ENCODE data around the gene OXSM. TPM values are rescaled to one million over a fixed set of nuclear protein-coding genes. Genes with fewer than 3 reads are reported as not detected.

Gene OXSM
- total RNA-seq, 1 experiment from 2014 or later = 0.28 TPM

GRCh38 chr3:25817107-25817506 lies 27.2 kb downstream of the OXSM start:
- Histone ChIP-seq H3K9me3 (ENCODE audit: control insufficient read depth, insufficient read depth, low read depth, low read length) (no peaks in the 10 kb centered on the region), H3K27ac (ENCODE audit: low read length) (no peak overlapping the region), H3K4me3 (ENCODE audit: low read depth in 2 of 2, low read length in 2 of 2) (no peak overlapping the region), H3K27me3 (ENCODE audit: control insufficient read depth, insufficient read depth, low read length) (no peaks in the 10 kb centered on the region), H3K4me1 (ENCODE audit: control insufficient read depth, insufficient read depth, low read length) (no peaks in the 10 kb centered on the region), H3K36me3 (ENCODE audit: control insufficient read depth, insufficient read depth, low read length) (no peaks in the 10 kb centered on the region)
- ChIA-PET POLR2A (no interaction called here), CTCF (no interaction called here)
- TF ChIP-seq POLR2AphosphoS5 (IDR thresholded peaks at IDR 0.05; ENCODE audit: low read depth, low read length) (no peak), REST (IDR thresholded peaks at IDR 0.05; ENCODE audit: insufficient read depth in 1 of 2, low read depth in 2 of 2, low read length in 1 of 2) (no peak), TCF7L2 (IDR thresholded peaks at IDR 0.05; ENCODE audit: low read depth, low read length) (no peak), SIN3A (IDR thresholded peaks at IDR 0.05; ENCODE audit: borderline replicate concordance, insufficient read depth, low read depth, low read length) (no peak)
- no TSS peak for BruUV-seq (replicated peaks)
- in situ Hi-C loops (cut with HindIII; ENCODE audit: low pct_unique_long_range_greater_than_20kb, low sequenced_read_pairs) = no loop called here
- intact Hi-C loops (cut with micrococcal nuclease; ENCODE audit: unreplicated experiment) = no loop called here
- ATAC-seq (no peak), DNase-seq (ENCODE audit: low read depth, low spot score) (no peak)

- ATAC-seq = no peak
- Histone ChIP-seq H3K27me3 (ENCODE audit: control insufficient read depth, insufficient read depth, low read length) (no peaks in the 10 kb centered on the region), H3K4me1 (ENCODE audit: control insufficient read depth, insufficient read depth, low read length) (no peaks in the 10 kb centered on the region), H3K27ac (ENCODE audit: low read length) (no peak overlapping the region), H3K4me3 (ENCODE audit: low read depth in 2 of 2, low read length in 2 of 2) (no peak overlapping the region), H3K9me3 (ENCODE audit: control insufficient read depth, insufficient read depth, low read depth, low read length) (no peaks in the 10 kb centered on the region), H3K36me3 (ENCODE audit: control insufficient read depth, insufficient read depth, low read length) (no peaks in the 10 kb centered on the region)
- POLR2A ChIA-PET = no interaction called here
- intact Hi-C loops (cut with micrococcal nuclease; ENCODE audit: unreplicated experiment) = no loop called here
- CTCF ChIA-PET = no interaction called here
- TF ChIP-seq CTCF (IDR thresholded peaks at IDR 0.05) = no peak
- TF ChIP-seq POLR2AphosphoS5 (IDR thresholded peaks at IDR 0.05; ENCODE audit: low read depth, low read length) = no peak
- TF ChIP-seq SIN3A (IDR thresholded peaks at IDR 0.05; ENCODE audit: borderline replicate concordance, insufficient read depth, low read depth, low read length) = no peak
- no peak for TF ChIP-seq TCF7L2 (IDR thresholded peaks at IDR 0.05; ENCODE audit: low read depth, low read length)
- no peak for TF ChIP-seq REST (IDR thresholded peaks at IDR 0.05; ENCODE audit: insufficient read depth in 1 of 2, low read depth in 2 of 2, low read length in 1 of 2)
- BruUV-seq (replicated peaks) = no TSS peak
- in situ Hi-C loops (cut with HindIII; ENCODE audit: low pct_unique_long_range_greater_than_20kb, low sequenced_read_pairs) = no loop called here
- DNase-seq (ENCODE audit: low read depth, low spot score) = no peak
Measured at GRCh38 chr3:25817638-25818037, 27.7 kb downstream of the OXSM start.

Data from Panc1 (cell line).